Vagina (tissue), 2 donors: ENCODE data around the gene SCAMP3. TPM values are rescaled to one million over a fixed set of nuclear protein-coding genes. Genes with fewer than 3 reads are reported as not detected.
"Not testable (repeated sequence)": the region's sequence is repeated elsewhere in the genome, so short reads cannot be mapped to it uniquely, and the experiment has no call there.

Experiments
- DNase-seq, 2 donors: peaks; one replicate each; pipeline ENCODE4 v3.0.0-alpha.2; 2017; ENCODE audit errors: extremely low spot score in 2 of 2
- H3K27ac ChIP-seq: fragments of 200-600 bp; sonication (generic); one replicate; pipeline ENCODE4 v1.5.1; 2019
- H3K27me3 ChIP-seq: fragments of 200-600 bp; sonication (generic); one replicate; pipeline ENCODE4 v1.5.1; 2019
- H3K36me3 ChIP-seq, 2 donors: fragments of 200-600 bp; sonication (generic); one replicate each; pipeline ENCODE4 v1.5.1; 2017 to 2019
- H3K4me1 ChIP-seq: fragments of 200-600 bp; sonication (generic); one replicate; pipeline ENCODE4 v1.5.1; 2019
- H3K4me3 ChIP-seq, 2 donors: fragments of 200-600 bp; sonication (generic); 1 replicate in 1 of 2; 2 replicates in 1 of 2; pipeline ENCODE4 v1.5.1; 2016 to 2019
- H3K9me3 ChIP-seq: fragments of 200-600 bp; sonication (generic); one replicate; pipeline ENCODE4 v1.5.1; 2019
- POLR2A ChIP-seq, 2 donors: fragments of 450-650 bp; IDR thresholded peaks; one replicate each; pipeline ENCODE4 v1.6.1; 2017; ENCODE audit warnings: antibody characterized with exemption in 2 of 2, mild to moderate bottlenecking in 2 of 2, moderate library complexity in 2 of 2
- POLR2AphosphoS5 ChIP-seq, 2 donors: sonication (generic); formaldehyde crosslinking; IDR thresholded peaks; one replicate each; pipeline ENCODE4 v1.9.0; 2017; ENCODE audit warnings: antibody characterized with exemption in 2 of 2, mild to moderate bottlenecking in 2 of 2, low read depth in 1 of 2; ENCODE audit not compliant: insufficient read depth in 1 of 2
- intact Hi-C: fragments of 100-400 bp; cut with DNase I; formaldehyde crosslinking; loops from one replicate; pipeline ENCODE4 v1.15.1; 2023
- total RNA-seq: library from RNA; depleted of rRNA; stranded (reverse); fragments of >200 nt; gene quantifications from one replicate; pipeline ENCODE4 v1.2.3, GENCODE V29; 2016
- TF ChIP-seq, protein P1 (sequence below), 3 experiments: fragments of 450-650 bp in 2 of 3; fragments of 200-600 bp in 1 of 3; sonication (generic) in 1 of 3; IDR thresholded peaks; one replicate each; pipeline ENCODE4 v1.5.1; 2017 to 2019; ENCODE audit warnings: antibody characterized with exemption in 3 of 3, mild to moderate bottlenecking in 2 of 3, moderate library complexity in 2 of 3

Gene SCAMP3
- total RNA-seq, 1 donor from 2014 or later: 44.7 TPM

DNA sequence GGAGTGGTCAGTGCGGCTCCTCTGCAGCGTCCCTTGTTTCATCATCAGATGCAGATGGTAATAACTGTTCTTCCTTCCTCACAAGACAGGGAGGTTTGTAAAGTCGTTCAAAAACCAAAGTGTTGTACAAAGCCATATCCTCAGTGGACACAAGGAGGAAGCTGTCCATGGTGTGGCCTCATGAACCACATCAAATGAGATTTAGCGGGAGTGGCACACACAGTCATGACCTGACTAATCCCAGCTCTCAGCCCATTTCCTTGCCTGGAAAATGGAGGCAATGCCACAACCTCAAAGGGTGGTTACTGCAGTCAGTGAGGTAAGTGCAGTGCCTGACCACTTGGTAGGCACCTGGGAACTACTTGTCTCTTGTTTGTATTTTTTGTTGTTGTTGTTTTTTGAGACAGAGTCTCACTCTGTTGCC lies 20.3 kb downstream of the SCAMP3 start:
- Histone ChIP-seq H3K36me3 (peaks cover 0 to 20% of the 10 kb centered on the region in 2 donors), H3K27ac (peak overlapping the region; percentile 42), H3K4me3 (no peak overlapping the region), H3K27me3 (no peaks in the 10 kb centered on the region), H3K4me1 (peaks cover 38% of the 10 kb centered on the region), H3K9me3 (no peaks in the 10 kb centered on the region)
- intact Hi-C loops: loop anchor here (5.0 kb wide), 1 partner anchor 35 kb away; the partner anchor contains the start of genes MTX1 and THBS3
- no peak for DNase-seq
- TF ChIP-seq POLR2A (IDR thresholded peaks at IDR 0.05): no peak

GRCh38 chr1:155241069-155241679 lies 21.0 kb downstream of the SCAMP3 start:
- TF ChIP-seq, protein P1, sequence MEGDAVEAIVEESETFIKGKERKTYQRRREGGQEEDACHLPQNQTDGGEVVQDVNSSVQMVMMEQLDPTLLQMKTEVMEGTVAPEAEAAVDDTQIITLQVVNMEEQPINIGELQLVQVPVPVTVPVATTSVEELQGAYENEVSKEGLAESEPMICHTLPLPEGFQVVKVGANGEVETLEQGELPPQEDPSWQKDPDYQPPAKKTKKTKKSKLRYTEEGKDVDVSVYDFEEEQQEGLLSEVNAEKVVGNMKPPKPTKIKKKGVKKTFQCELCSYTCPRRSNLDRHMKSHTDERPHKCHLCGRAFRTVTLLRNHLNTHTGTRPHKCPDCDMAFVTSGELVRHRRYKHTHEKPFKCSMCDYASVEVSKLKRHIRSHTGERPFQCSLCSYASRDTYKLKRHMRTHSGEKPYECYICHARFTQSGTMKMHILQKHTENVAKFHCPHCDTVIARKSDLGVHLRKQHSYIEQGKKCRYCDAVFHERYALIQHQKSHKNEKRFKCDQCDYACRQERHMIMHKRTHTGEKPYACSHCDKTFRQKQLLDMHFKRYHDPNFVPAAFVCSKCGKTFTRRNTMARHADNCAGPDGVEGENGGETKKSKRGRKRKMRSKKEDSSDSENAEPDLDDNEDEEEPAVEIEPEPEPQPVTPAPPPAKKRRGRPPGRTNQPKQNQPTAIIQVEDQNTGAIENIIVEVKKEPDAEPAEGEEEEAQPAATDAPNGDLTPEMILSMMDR (IDR thresholded peaks at IDR 0.05): no peak
- TF ChIP-seq POLR2AphosphoS5 (IDR thresholded peaks at IDR 0.05; ENCODE audit: insufficient read depth in 1 of 2, low read depth in 1 of 2): peak in 1 of 2 donors; percentile 99
- Histone ChIP-seq H3K4me3 (peak overlapping the region; percentile 26 to 35), H3K9me3 (no peaks in the 10 kb centered on the region), H3K27me3 (no peaks in the 10 kb centered on the region), H3K4me1 (peaks cover 38% of the 10 kb centered on the region), H3K27ac (peak overlapping the region; percentile 42), H3K36me3 (peaks cover 0 to 27% of the 10 kb centered on the region in 2 donors)
- intact Hi-C loops: loop anchor here (5.0 kb wide), 1 partner anchor 34 kb away; the partner anchor contains the start of genes MTX1 and THBS3
- DNase-seq: no peak

DNA sequence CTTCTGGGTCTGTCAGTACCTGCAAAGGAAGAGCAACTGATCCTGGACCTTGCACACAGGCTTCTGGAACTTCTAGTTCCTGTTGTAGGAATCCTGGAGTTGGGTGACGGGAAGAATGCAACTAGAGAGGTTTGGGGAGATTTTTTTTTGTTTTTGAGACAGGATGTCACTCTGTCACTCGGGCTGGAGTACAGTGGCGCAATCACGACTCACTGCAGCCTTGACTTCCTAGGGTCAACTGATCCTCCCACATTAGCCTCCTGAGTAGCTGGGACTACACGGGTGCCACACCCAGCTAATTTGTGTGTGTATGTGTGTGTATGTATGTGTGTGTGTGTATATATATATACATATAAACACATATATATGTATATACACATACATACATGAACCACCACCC lies 25.7 kb downstream of the SCAMP3 start:
- intact Hi-C loops: no loop called here
- Histone ChIP-seq H3K27ac (no peak overlapping the region), H3K4me3 (no peak overlapping the region), H3K4me1 (peaks cover 24% of the 10 kb centered on the region), H3K27me3 (no peaks in the 10 kb centered on the region), H3K9me3 (no peaks in the 10 kb centered on the region), H3K36me3 (peaks cover 0 to 29% of the 10 kb centered on the region in 2 donors)
- TF ChIP-seq, protein P1 (IDR thresholded peaks at IDR 0.05): no peak
- TF ChIP-seq POLR2AphosphoS5 (IDR thresholded peaks at IDR 0.05; ENCODE audit: insufficient read depth in 1 of 2, low read depth in 1 of 2) (no peak), POLR2A (IDR thresholded peaks at IDR 0.05) (no peak)
- DNase-seq: no peak

- Histone ChIP-seq H3K4me1 (peaks cover 18% of the 10 kb centered on the region), H3K36me3 (peaks cover 0 to 29% of the 10 kb centered on the region in 2 donors)
- intact Hi-C loops, H3K27ac ChIP-seq, H3K4me3 ChIP-seq, H3K9me3 ChIP-seq, DNase-seq, H3K27me3 ChIP-seq: not testable (repeated sequence)
These were observed 26.8 kb downstream of the SCAMP3 start for GRCh38 chr1:155235375-155235774.

DNA sequence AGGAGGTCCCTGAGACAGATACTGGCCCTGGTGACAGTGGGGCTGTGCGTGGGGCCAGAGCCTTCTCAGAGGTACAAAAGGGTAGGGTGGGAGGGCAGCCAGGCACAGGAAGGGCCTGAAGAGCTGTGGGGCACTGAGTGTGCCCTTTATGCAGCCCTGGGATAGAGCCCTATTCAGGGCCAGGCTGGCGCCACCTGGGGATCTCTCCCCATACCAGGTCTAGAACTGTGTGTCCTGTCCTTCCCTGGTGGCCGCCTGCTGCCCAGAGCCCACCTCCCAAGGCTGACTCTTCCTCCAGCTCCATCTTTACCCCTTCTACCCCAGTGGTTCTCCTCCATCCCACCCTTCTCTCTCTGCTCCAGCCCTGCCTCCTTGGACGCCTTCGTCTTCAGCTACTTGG lies 28.7 kb downstream of the SCAMP3 start:
- intact Hi-C loops: not testable (repeated sequence)

DNA sequence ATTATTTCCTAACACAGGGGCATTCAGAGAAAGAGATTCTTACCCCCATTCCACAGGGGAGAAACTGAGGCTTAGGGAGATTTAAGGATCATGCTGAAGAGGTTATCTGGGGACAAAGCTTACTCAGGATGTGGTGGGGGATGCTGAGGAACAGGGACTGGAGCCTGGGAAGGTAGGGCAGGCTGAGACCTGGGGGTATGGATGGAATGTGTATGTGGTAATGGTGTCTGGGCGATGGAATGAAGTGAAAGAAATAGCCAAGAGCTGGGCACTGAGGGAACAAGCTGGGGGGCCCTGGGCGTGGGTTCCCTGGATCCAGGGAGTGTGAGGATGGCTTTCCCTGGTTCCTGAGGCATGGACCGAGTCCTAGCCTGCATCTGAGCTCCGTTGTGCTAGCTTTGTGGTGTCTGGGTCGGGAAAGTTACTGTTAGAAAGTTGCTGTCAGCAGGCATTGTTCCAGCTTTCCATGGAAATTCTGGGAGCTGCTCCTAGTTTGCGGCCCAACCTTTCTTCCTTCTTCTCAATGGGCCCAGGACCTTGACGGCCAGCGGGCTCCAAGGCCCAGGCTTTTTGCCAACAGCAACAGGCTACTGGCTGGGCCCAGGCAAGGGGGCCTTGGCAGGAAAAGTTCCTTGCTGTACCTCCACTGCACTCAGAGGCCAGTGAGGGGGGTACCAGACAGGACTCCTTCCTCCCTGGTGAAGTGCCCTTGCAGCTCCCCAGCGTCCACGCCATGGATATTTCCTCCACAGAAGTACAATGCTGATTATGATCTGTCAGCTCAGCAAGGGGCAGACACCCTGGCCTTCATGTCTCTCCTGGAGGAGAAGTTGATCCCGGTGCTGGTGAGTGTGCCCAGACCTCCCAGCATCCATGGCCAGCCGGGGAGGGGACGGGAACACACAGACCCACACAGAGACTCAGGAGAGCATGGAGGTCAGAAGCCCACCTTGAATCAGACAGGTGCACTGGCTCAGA lies 29.9 kb downstream of the SCAMP3 start:
- H3K27me3 ChIP-seq, intact Hi-C loops, H3K9me3 ChIP-seq, DNase-seq, H3K4me3 ChIP-seq: not testable (repeated sequence)
- Histone ChIP-seq H3K27ac (peak overlapping the region; percentile 10), H3K4me1 (peaks cover 11% of the 10 kb centered on the region), H3K36me3 (peaks cover 0 to 14% of the 10 kb centered on the region in 2 donors)

More for the DNA sequence above, 28.7 kb downstream of the SCAMP3 start:
- H3K27ac ChIP-seq, H3K4me3 ChIP-seq, H3K9me3 ChIP-seq, H3K27me3 ChIP-seq, DNase-seq: not testable (repeated sequence)
- Histone ChIP-seq H3K4me1 (peaks cover 11% of the 10 kb centered on the region), H3K36me3 (peaks cover 0 to 17% of the 10 kb centered on the region in 2 donors)

DNA sequence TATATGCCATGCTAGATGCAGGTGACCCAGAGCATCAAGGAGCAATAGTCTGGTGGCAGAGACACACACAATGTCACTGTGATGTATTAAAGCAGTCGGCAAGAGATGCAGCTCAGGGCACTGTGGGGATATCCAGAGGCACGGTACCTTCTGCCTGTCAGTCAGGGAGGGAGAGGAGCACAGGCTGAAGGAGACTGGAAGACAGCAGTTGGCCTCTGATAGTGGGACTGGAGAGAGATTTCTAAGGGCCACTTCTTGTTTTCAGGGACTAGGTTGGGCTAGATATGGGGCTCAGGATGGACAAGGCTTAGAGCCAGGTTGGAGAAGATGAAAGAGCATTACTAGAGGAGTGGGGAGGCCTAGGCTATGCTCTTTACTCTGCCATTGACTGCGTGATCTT lies 30.9 kb downstream of the SCAMP3 start:
- H3K36me3 ChIP-seq, H3K4me3 ChIP-seq, DNase-seq, H3K27me3 ChIP-seq, H3K27ac ChIP-seq, intact Hi-C loops, H3K9me3 ChIP-seq: not testable (repeated sequence)
- H3K4me1 ChIP-seq: peaks cover 19% of the 10 kb centered on the region
